GM12873 (cell line): ENCODE results near the gene SCAMP5.

Source experiments
- TF ChIP-seq, protein P1 (sequence below): IDR thresholded peaks from 2 replicates; pipeline ENCODE4 v1.5.1; 2012; ENCODE audit warnings: low read depth, mild to moderate bottlenecking, moderate library complexity, low read length, control low read depth; ENCODE audit not compliant: insufficient read depth; ENCODE audit errors: missing control alignments

SCAMP5 gene

DNA sequence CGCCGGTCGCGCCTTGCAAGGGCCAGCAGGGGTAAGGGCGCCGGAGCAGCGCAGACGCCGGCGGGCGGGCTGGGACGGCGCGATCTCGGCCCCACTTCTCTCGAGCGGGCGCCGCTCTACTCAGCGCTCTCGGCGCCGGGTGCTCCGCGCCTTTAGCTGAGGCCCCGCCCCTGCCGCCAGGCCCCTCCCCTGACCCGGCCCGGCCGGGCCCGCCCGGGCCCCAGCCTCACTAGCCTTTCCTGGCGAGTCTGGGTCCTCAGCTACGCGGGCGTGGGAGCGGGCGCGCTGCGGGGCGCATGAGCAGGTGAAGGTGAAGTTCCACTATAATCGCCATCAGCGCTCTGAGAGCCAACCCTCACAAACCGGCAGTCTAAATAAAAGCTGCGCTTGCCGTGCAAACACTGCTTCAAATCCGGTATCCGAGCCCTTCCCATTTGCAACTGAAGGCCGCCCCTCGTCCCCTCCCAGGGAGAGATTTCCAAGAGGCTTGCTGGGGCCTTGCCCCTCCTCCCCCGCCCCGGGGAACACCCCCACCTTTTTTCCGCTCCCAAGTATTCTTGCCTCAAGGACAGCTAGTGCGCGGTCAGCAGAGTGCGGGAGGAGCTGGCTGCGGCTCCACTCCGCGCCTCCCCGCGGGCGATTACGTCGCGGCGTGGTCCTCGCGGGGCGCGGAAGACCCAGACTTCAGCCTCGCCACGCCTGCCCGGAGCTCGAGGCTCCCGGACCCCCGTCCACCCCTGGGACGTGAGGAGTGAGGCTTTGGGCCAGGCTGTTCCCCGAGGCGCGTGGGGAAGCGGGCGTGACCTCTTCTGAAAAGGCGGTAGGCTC, 38.5 kb upstream of the SCAMP5 start, which contains the start of gene RPP25:
TSS of gene RPP25 (minus strand) at position 125 of the 828 bp plus-strand sequence. CDS start 189 bp downstream, outside the sequence.
- TF ChIP-seq, protein P1, sequence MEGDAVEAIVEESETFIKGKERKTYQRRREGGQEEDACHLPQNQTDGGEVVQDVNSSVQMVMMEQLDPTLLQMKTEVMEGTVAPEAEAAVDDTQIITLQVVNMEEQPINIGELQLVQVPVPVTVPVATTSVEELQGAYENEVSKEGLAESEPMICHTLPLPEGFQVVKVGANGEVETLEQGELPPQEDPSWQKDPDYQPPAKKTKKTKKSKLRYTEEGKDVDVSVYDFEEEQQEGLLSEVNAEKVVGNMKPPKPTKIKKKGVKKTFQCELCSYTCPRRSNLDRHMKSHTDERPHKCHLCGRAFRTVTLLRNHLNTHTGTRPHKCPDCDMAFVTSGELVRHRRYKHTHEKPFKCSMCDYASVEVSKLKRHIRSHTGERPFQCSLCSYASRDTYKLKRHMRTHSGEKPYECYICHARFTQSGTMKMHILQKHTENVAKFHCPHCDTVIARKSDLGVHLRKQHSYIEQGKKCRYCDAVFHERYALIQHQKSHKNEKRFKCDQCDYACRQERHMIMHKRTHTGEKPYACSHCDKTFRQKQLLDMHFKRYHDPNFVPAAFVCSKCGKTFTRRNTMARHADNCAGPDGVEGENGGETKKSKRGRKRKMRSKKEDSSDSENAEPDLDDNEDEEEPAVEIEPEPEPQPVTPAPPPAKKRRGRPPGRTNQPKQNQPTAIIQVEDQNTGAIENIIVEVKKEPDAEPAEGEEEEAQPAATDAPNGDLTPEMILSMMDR = no peak

DNA sequence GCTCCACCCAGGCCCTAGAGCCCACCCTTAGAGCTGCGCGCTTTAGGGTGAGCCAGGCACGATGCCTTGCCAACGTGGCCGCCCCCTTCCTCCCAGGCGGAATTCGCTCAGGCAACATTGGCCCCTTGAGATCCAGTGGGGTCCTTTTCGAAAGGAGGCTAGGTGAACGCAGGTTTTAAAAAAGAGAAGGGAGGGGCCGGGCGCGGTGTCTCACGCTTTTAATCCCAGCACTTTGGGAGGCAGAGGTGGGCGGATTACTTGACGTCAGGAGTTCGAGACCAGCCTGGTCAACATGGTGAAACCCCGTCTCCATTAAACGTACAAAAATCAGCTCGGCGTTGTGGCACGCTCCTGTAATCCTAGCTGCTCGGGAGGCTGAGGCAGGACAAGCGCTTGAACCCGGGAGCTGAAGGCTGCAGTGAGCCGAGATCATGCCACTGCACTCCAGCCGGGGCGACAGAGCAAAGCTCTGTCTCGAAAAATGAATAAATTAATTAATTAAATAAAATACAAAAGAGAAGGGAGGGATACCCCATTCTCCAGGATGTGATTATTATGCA, 37.8 kb upstream of the SCAMP5 start:
- TF ChIP-seq, protein P1 = no peak

DNA sequence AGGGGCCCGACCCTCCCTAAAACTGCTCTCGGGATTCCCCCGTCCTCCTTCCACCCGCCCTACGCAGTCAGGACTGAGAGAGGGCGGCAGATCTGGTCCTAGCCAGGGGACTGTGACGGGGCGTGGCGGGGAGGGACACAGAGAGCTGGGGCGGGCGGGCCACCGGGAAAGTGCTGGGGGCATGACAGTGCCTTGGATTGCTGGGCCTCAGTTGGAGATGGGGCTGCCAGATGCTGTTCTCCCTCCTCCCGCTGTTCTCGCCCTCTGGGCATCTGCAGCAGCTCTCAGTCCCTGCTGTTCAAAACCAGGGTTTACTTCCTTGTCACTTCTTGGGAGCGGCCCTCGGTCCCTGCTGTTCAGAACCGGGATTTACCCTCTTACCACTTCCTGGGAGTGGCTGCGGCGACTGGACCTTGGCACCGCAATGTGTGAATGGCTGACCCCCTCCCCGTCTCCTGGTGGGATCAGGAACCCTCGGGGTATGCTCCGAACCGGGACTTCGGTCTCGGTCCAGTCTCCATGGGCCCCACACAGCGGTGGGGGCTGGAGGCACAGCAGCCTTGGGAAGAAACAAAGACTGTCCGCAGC, 36.9 kb upstream of the SCAMP5 start:
- TF ChIP-seq, protein P1 = no peak

DNA sequence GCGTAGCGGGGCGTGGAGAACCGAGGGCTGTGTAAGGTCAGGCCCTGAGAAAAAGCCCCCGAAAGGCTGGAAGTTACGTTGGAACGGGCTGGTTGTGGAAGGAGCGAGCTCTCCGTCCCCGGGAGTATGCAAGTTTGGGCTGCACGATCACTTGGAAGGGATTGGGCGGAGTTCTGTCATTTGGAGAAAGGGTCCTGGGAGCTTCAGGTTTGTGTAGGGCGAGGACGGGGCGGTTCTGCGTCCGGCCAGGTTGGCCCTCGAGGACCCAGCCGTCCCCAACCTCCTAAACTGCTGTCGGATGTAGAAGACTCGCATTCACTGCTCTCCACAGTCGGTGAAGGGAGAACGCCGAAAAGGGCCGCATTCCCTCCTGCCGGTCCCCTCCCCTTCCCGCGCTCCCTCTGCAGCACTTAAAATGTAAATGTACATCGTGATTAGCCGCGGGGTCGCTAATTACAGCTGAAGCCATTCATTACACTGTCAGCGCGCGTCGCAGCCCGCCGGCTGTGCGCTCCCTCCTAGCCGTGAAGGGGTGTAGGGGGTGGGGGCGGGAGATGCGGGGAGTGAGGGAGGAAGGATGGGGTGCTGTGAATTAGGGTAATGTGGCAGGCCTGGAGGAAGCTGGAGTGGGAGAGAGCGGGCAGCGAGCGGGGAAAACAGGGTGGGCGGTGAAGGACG, 36.3 kb upstream of the SCAMP5 start:
- TF ChIP-seq, protein P1 = no peak

DNA sequence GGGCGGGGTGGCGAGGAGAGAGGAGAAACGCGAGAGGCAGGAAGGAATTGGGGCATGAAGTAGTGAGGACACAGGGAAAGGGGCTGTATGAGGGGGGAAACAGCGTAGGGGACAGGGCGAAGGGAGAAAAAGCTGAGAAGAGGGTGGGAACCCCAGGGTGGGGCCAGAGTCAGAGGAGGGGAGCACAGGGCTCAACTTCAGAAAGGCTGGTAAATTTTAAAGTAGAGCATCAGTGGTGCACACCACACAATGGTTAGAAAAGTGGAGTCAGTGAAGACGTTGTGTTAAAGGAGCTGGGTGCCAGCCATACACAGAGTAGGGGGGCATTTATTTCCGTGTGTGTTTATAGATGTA, 35.8 kb upstream of the SCAMP5 start:
- TF ChIP-seq, protein P1 = no peak

DNA sequence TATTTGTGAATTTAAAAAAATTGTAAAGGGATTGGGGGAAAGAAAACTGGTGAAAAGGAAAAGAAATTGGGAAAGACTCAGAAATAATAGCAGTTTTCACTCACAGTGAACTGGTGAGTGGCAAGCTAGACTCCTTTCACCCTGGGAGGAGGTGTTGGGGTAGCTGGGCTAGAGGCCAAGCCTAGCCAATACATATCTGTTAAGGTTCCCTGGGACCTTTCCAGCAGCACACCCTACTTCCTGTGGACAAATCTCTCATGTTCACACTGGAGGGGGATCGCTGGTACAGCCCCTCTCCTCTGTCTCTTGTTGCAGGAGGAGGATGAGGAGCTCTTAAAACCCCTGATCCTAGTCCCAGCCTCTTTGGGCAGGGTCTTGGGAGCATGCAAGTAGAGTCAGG, 35.1 kb upstream of the SCAMP5 start:
- TF ChIP-seq, protein P1 = no peak
